ENCODE data around the gene GNG8. TPM values are rescaled to one million over a fixed set of nuclear protein-coding genes. Genes with fewer than 3 reads are reported as not detected.
A peak's percentile ranks its signal among the peaks of the same experiment; 100 is the strongest.

GNG8 gene
- total RNA-seq, 1 experiment from 2014 or later: not detected

GRCh38 chr19:46659151-46660007, 23.4 kb upstream of the GNG8 start:
- H3K27ac ChIP-seq (ENCODE audit: low read depth, low read length): no peak overlapping the region
- no peaks in the 10 kb centered on the region for H3K36me3 ChIP-seq (ENCODE audit: control insufficient read depth in 1 of 2, insufficient read depth in 2 of 2, low read length in 2 of 2)
- no peaks in the 10 kb centered on the region for H3K9me3 ChIP-seq (ENCODE audit: control insufficient read depth in 1 of 2, insufficient read depth in 1 of 2, low read depth in 1 of 2, low read length in 2 of 2)
- H2AFZ ChIP-seq (ENCODE audit: low read depth, low read length, poor library complexity, severe bottlenecking): no peak overlapping the region
- no peak for ATAC-seq
- H4K20me1 ChIP-seq (ENCODE audit: insufficient read depth): no peaks in the 10 kb centered on the region
- H3K27me3 ChIP-seq (ENCODE audit: insufficient read depth, low read length): no peaks in the 10 kb centered on the region
- no peak overlapping the region for H3K4me3 ChIP-seq (replicated peaks in 1 of 2; ENCODE audit: low read depth in 1 of 2, low read length in 2 of 2)
- no TSS peak for BruUV-seq (replicated peaks)
- no peaks in the 10 kb centered on the region for H3K79me2 ChIP-seq (ENCODE audit: insufficient read depth, low read length)
- no peak for TF ChIP-seq EGR1 (IDR thresholded peaks at IDR 0.05; ENCODE audit: low read depth)
- TF ChIP-seq EZH2phosphoT487 (IDR thresholded peaks at IDR 0.05; ENCODE audit: borderline replicate concordance): no peak
- TF ChIP-seq ATF3 (IDR thresholded peaks at IDR 0.05): no peak
- no peak for TF ChIP-seq POLR2A (IDR thresholded peaks at IDR 0.05; ENCODE audit: borderline replicate concordance, extremely low read depth, insufficient read depth, insufficient read length)
- no peak for TF ChIP-seq MAX (IDR thresholded peaks at IDR 0.05)
- no peak for TF ChIP-seq CTCF (IDR thresholded peaks at IDR 0.05 in 2 of 3, conservative IDR thresholded peaks at IDR 0.05 in 1 of 3; ENCODE audit: borderline replicate concordance in 1 of 3, insufficient read depth in 1 of 3, low read depth in 2 of 3, low read length in 2 of 3)
- no peak for TF ChIP-seq ZFX (IDR thresholded peaks at IDR 0.05)
- no peak for TF ChIP-seq SIN3A (IDR thresholded peaks at IDR 0.05; ENCODE audit: low read depth)
- TF ChIP-seq REST (IDR thresholded peaks at IDR 0.05; ENCODE audit: low read depth): no peak
- no peak for TF ChIP-seq EZH2 (IDR thresholded peaks at IDR 0.05)
- no peak for TF ChIP-seq CBX3 (IDR thresholded peaks at IDR 0.05; ENCODE audit: low read depth)
- no peak for TF ChIP-seq ZNF274 (IDR thresholded peaks at IDR 0.05; ENCODE audit: low read depth, low read length)
- no peak for TF ChIP-seq YY1 (IDR thresholded peaks at IDR 0.05; ENCODE audit: extremely low read depth, insufficient replicate concordance, low read depth, low read length)
- TF ChIP-seq SP1 (IDR thresholded peaks at IDR 0.05; ENCODE audit: low read depth): no peak
- intact Hi-C loops (cut with micrococcal nuclease): no loop called here
- no peaks in the 10 kb centered on the region for H3K9me2 ChIP-seq (ENCODE audit: insufficient read depth)
- no peak for DNase-seq (ENCODE audit: low read depth, low spot score)
- H3K9ac ChIP-seq (ENCODE audit: low read length): no peak overlapping the region; the same call in 1 of the 2 replicates
- peak overlapping the region; percentile 88; the same call in 1 of the 2 replicates for H3K4me2 ChIP-seq (ENCODE audit: low read length)
- RAD21 ChIA-PET (ENCODE audit: low non-redundant PET in 1 of 2, low total read pairs in 2 of 2, uncharacterized antibody in 2 of 2, unreplicated experiment in 2 of 2): no interaction called here
- CTCF ChIA-PET: interaction anchor here (1.5 kb wide), 1 partner anchor 45 kb away, joined by 3 read pairs; no protein-coding TSS in a partner anchor
- H3K4me1 ChIP-seq (ENCODE audit: control insufficient read depth in 1 of 2, insufficient read depth in 2 of 2, low read length in 2 of 2): peaks cover 14 to 29% of the 10 kb centered on the region in 2 experiments
- POLR2A ChIA-PET: no interaction called here

Measured in HCT116 (cell line).